Upper lobe of left lung (tissue), 4 donors: Measurements from ENCODE around the gene PSMD1.

Experiments used
- POLR2A ChIP-seq, 4 donors: fragments of 450-650 bp; IDR thresholded peaks; one replicate each; pipeline ENCODE4 v1.5.1; 2016 to 2017; ENCODE audit warnings: antibody characterized with exemption in 4 of 4, mild to moderate bottlenecking in 2 of 4
- POLR2AphosphoS5 ChIP-seq, 2 donors: sonication (generic); formaldehyde crosslinking; IDR thresholded peaks; one replicate each; pipeline ENCODE4 v1.5.1; 2017; ENCODE audit warnings: antibody characterized with exemption in 2 of 2
- TF ChIP-seq, protein P1 (sequence below), 6 experiments: fragments of 450-650 bp in 4 of 6; fragments of 200-600 bp in 2 of 6; sonication (generic) in 2 of 6; IDR thresholded peaks; one replicate each; pipeline ENCODE4 v1.5.1; 2016 to 2019; ENCODE audit warnings: antibody characterized with exemption in 6 of 6

- TF ChIP-seq, protein P1, sequence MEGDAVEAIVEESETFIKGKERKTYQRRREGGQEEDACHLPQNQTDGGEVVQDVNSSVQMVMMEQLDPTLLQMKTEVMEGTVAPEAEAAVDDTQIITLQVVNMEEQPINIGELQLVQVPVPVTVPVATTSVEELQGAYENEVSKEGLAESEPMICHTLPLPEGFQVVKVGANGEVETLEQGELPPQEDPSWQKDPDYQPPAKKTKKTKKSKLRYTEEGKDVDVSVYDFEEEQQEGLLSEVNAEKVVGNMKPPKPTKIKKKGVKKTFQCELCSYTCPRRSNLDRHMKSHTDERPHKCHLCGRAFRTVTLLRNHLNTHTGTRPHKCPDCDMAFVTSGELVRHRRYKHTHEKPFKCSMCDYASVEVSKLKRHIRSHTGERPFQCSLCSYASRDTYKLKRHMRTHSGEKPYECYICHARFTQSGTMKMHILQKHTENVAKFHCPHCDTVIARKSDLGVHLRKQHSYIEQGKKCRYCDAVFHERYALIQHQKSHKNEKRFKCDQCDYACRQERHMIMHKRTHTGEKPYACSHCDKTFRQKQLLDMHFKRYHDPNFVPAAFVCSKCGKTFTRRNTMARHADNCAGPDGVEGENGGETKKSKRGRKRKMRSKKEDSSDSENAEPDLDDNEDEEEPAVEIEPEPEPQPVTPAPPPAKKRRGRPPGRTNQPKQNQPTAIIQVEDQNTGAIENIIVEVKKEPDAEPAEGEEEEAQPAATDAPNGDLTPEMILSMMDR (IDR thresholded peaks at IDR 0.05) = no peak
- no peak for TF ChIP-seq POLR2A (IDR thresholded peaks at IDR 0.05)
- no peak for TF ChIP-seq POLR2AphosphoS5 (IDR thresholded peaks at IDR 0.05)
These were observed 20.5 kb upstream of the PSMD1 start for GRCh38 chr2:231036131-231036530.
